Endothelial cell of umbilical vein (primary cell): Measurements from ENCODE around the gene STK24. TPM values are rescaled to one million over a fixed set of nuclear protein-coding genes. Genes with fewer than 3 reads are reported as not detected.

Source experiments
- BruUV-seq: library from RNA; stranded (reverse); fragments of 400-500 nt; replicated peaks from 2 replicates; lab custom pipeline; 2021; lab: Mats Ljungman, UMichigan
- CTCF ChIA-PET: fragments of 300-600, 350-600 bp; sonication (Branson Sonifier 250); formaldehyde crosslinking; loops from one replicate; lab custom pipeline; 2021; ENCODE audit warnings: antibody characterized with exemption, inconsistent platforms; lab: Charles Lee
- POLR2A ChIA-PET: fragments of 300-600, 350-600 bp; sonication (Branson Sonifier 250); formaldehyde crosslinking; loops from one replicate; lab custom pipeline; 2021; ENCODE audit warnings: antibody characterized with exemption, inconsistent platforms; lab: Charles Lee
- DNase-seq: peaks from one replicate; pipeline ENCODE4 v3.0.0-alpha.2; 2011; ENCODE audit warnings: low read depth, low spot score
- FAIRE-seq: peaks from 2 replicates; lab custom pipeline; 2011; peaks lifted over from hg19 to GRCh38; lab: Jason Lieb, UNC
- H2AFZ ChIP-seq: 2 replicates; pipeline ENCODE4 v1.6.0; 2012; ENCODE audit warnings: low read depth, low read length, control low read depth, inconsistent platforms
- H3K27ac ChIP-seq: 2 replicates; pipeline ENCODE4 v1.5.1; 2011; ENCODE audit warnings: low read depth, mild to moderate bottlenecking, control low read depth, low read length, moderate library complexity; ENCODE audit not compliant: insufficient read depth
- H3K27me3 ChIP-seq, 2 experiments: 2 replicates each; pipeline versions ENCODE4 v1.6.0 to v1.6.1; 2011; ENCODE audit warnings: low read length in 2 of 2, mixed read lengths in 1 of 2; ENCODE audit not compliant: control insufficient read depth in 2 of 2, insufficient read depth in 2 of 2
- H3K36me3 ChIP-seq, 2 experiments: 2 replicates in 1 of 2; 3 replicates in 1 of 2; pipeline ENCODE4 v1.5.1; 2011; ENCODE audit warnings: low read length in 2 of 2, mild to moderate bottlenecking in 1 of 2, moderate library complexity in 1 of 2; ENCODE audit not compliant: control insufficient read depth in 2 of 2, insufficient read depth in 2 of 2; ENCODE audit errors: extremely low read depth in 1 of 2
- H3K4me1 ChIP-seq: 3 replicates; pipeline ENCODE4 v1.5.1; 2011; ENCODE audit warnings: mild to moderate bottlenecking, low read length; ENCODE audit not compliant: control insufficient read depth, insufficient read depth; ENCODE audit errors: extremely low read depth
- H3K4me2 ChIP-seq: 2 replicates; pipeline ENCODE4 v1.6.1; 2011; ENCODE audit warnings: low read length, control low read depth, mixed read lengths; ENCODE audit not compliant: insufficient read depth
- H3K4me3 ChIP-seq, 3 experiments: fragments of 200-600 bp in 1 of 3; sonication (generic), shearing (Covaris generic) in 1 of 3; replicated peaks in 1 of 3; 2 replicates each; pipeline ENCODE4 v1.5.1; 2011 to 2016; ENCODE audit warnings: control low read depth in 3 of 3, low read length in 3 of 3, mild to moderate bottlenecking in 2 of 3, inconsistent platforms in 1 of 3, low read depth in 1 of 3, moderate library complexity in 1 of 3; ENCODE audit not compliant: insufficient read depth in 1 of 3
- H3K79me2 ChIP-seq: 2 replicates; pipeline ENCODE4 v1.6.0; 2012; ENCODE audit warnings: low read length, inconsistent platforms; ENCODE audit not compliant: control insufficient read depth, insufficient read depth
- H3K9ac ChIP-seq: replicated peaks from 2 replicates; pipeline ENCODE3; 2011; ENCODE audit warnings: low read length, control low read depth; ENCODE audit not compliant: insufficient read depth; ENCODE audit errors: extremely low read depth
- H3K9me1 ChIP-seq: replicated peaks from 3 replicates; pipeline ENCODE4 v1.6.0; 2011; ENCODE audit warnings: mild to moderate bottlenecking, low read length; ENCODE audit not compliant: control insufficient read depth, insufficient read depth; ENCODE audit errors: extremely low read depth
- H3K9me3 ChIP-seq: replicated peaks from 2 replicates; pipeline ENCODE4 v1.5.1; 2012; ENCODE audit warnings: low read length, inconsistent platforms; ENCODE audit not compliant: control insufficient read depth, insufficient read depth
- H4K20me1 ChIP-seq: replicated peaks from 2 replicates; pipeline ENCODE3; 2011; ENCODE audit warnings: mild to moderate bottlenecking, low read length; ENCODE audit not compliant: control insufficient read depth, insufficient read depth; ENCODE audit errors: extremely low read depth
- CTCF ChIP-seq, 2 donors: IDR thresholded peaks; 1 replicate in 1 of 2; 2 replicates in 1 of 2; pipeline ENCODE4 v1.5.1; 2011; ENCODE audit warnings: low read length in 2 of 2, mild to moderate bottlenecking in 2 of 2, moderate library complexity in 2 of 2, control low read depth in 1 of 2, inconsistent platforms in 1 of 2, low read depth in 1 of 2; ENCODE audit not compliant: insufficient read depth in 1 of 2; ENCODE audit errors: extremely low read depth in 1 of 2
- EZH2 ChIP-seq: IDR thresholded peaks from 2 replicates; pipeline ENCODE4 v1.6.1; 2012; ENCODE audit warnings: borderline replicate concordance, low read depth, mild to moderate bottlenecking, moderate library complexity, low read length, inconsistent platforms; ENCODE audit not compliant: severe bottlenecking
- GATA2 ChIP-seq: IDR thresholded peaks from 2 replicates; pipeline ENCODE4 v1.7.0; 2011; ENCODE audit warnings: low read depth, mild to moderate bottlenecking, moderate library complexity, mixed read lengths, low read length; ENCODE audit not compliant: insufficient read length, insufficient read depth
- JUN ChIP-seq: IDR thresholded peaks from 2 replicates; pipeline ENCODE4 v1.6.1; 2011; ENCODE audit warnings: borderline replicate concordance, low read depth; ENCODE audit not compliant: insufficient read length, insufficient read depth
- MYC ChIP-seq: IDR thresholded peaks from one replicate; pipeline ENCODE4 v1.6.1; 2011; ENCODE audit warnings: mild to moderate bottlenecking, low read depth, low read length
- POLR2A ChIP-seq: IDR thresholded peaks from 2 replicates; pipeline ENCODE4 v1.6.1; 2012; ENCODE audit warnings: low read depth, mild to moderate bottlenecking, control low read depth, low read length
- POLR2AphosphoS5 ChIP-seq: IDR thresholded peaks from 2 replicates; pipeline ENCODE4 v1.6.1; 2012; ENCODE audit warnings: low read depth, mild to moderate bottlenecking, control low read depth, low read length, moderate library complexity; ENCODE audit not compliant: insufficient read depth
- dilution Hi-C: fragments of 300-500 bp; cut with MboI; formaldehyde crosslinking; loops from one replicate; pipeline ENCODE4 v1.15.0; 2019; ENCODE audit warnings: low sequenced_read_pairs; ENCODE audit not compliant: extremely low pct_ligation_motif_present
- intact Hi-C: fragments of 100-400 bp; cut with micrococcal nuclease; formaldehyde crosslinking; loops from one replicate; pipeline ENCODE4 v1.10.0; 2022
- polyA plus RNA-seq, 4 experiments: library from polyadenylated mRNA; depleted of rRNA in 3 of 4; stranded (reverse) in 3 of 4; unstranded in 1 of 4; fragments of >200 nt; gene quantifications; 2 replicates each; pipeline versions ENCODE4 v1.2.1 to v1.2.3, GENCODE V29; 2011 to 2012; ENCODE audit warnings: missing spikeins in 1 of 4
- total RNA-seq: library from RNA; stranded (reverse); gene quantifications from 2 replicates; pipeline ENCODE4 v1.2.3, GENCODE V29; 2021
- TF ChIP-seq, protein P1 (sequence below): IDR thresholded peaks from 2 replicates; pipeline ENCODE4 v1.6.1; 2011; ENCODE audit not compliant: insufficient read depth, insufficient read length

Gene STK24
- total and polyA plus RNA-seq, 2 donors (not counting 3 experiments of a cell fraction or from before 2014, with no cell fraction given) = 43.3 to 100 TPM

GRCh38 chr13:98541191-98541590 lies 35.7 kb downstream of the STK24 start:
- peak; percentile 67 for FAIRE-seq

More at GRCh38 chr13:98541191-98541590, 35.7 kb downstream of the STK24 start:
- DNase-seq = peak; percentile 54
- no TSS peak for BruUV-seq
- H3K27ac ChIP-seq = no peak overlapping the region
- H3K9me3 ChIP-seq = no peaks in the 10 kb centered on the region
- H3K4me1 ChIP-seq = peaks cover 15% of the 10 kb centered on the region
- H3K79me2 ChIP-seq = peaks cover 98% of the 10 kb centered on the region
- H3K4me2 ChIP-seq = peak overlapping the region; percentile 32
- intact Hi-C loops (no loop called here), dilution Hi-C loops (no loop called here)
- POLR2A ChIA-PET = interaction anchor here (0.5 to 1.1 kb wide), 3 partner anchors 11 to 65 kb away, joined by 3 to 8 read pairs (median 5); no protein-coding TSS in a partner anchor
- H4K20me1 ChIP-seq = peaks cover 10% of the 10 kb centered on the region
- H3K36me3 ChIP-seq = peaks cover 0 to 2% of the 10 kb centered on the region in 2 experiments
- H3K9ac ChIP-seq = no peak overlapping the region
- no peak for TF ChIP-seq CTCF (IDR thresholded peaks at IDR 0.05; ENCODE audit: extremely low read depth in 1 of 2, insufficient read depth in 1 of 2, low read depth in 1 of 2, low read length in 2 of 2)
- TF ChIP-seq, protein P1, sequence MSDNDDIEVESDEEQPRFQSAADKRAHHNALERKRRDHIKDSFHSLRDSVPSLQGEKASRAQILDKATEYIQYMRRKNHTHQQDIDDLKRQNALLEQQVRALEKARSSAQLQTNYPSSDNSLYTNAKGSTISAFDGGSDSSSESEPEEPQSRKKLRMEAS = no peak
- TF ChIP-seq GATA2 = no peak
- no peak for TF ChIP-seq JUN
- TF ChIP-seq EZH2 = no peak
- TF ChIP-seq POLR2A = no peak
- TF ChIP-seq POLR2AphosphoS5 = no peak
- no peak for TF ChIP-seq MYC
- no peak overlapping the region for H2AFZ ChIP-seq
- CTCF ChIA-PET = interaction anchor here (0.7 to 2.4 kb wide), 13 partner anchors 10 to 132 kb away, joined by 3 to 13 read pairs (median 4); no protein-coding TSS in a partner anchor
- no peaks in the 10 kb centered on the region for H3K9me1 ChIP-seq
- no peaks in the 10 kb centered on the region for H3K27me3 ChIP-seq
- H3K4me3 ChIP-seq = no peak overlapping the region
